ENCODE data around the gene CIZ1.
"Not testable (repeated sequence)": the region's sequence is repeated elsewhere in the genome, so short reads cannot be mapped to it uniquely, and the experiment has no call there.

Gene CIZ1

GRCh38 chr9:128191406-128192046 lies at the start of gene CIZ1:
Gene CIZ1 (minus strand): TSS chr9:128191572. CDS start chr9:128190857, 715 bp downstream.
- FAIRE-seq, result no peak

- no peak for FAIRE-seq
These were observed 42.5 kb upstream of the CIZ1 start for GRCh38 chr9:128233817-128234406.

- FAIRE-seq, result no peak
These were observed 41.4 kb upstream of the CIZ1 start for GRCh38 chr9:128232528-128233428.

- FAIRE-seq, result no peak
These were observed 40.5 kb upstream of the CIZ1 start for GRCh38 chr9:128231638-128232527.

GRCh38 chr9:128230897-128231296 lies 39.5 kb upstream of the CIZ1 start:
- not testable (repeated sequence) for FAIRE-seq

- no peak for FAIRE-seq
These were observed 35.0 kb upstream of the CIZ1 start for GRCh38 chr9:128226412-128226801.

GRCh38 chr9:128225770-128226411 lies 34.5 kb upstream of the CIZ1 start:
- no peak for FAIRE-seq

- no peak for FAIRE-seq
These were observed 33.5 kb upstream of the CIZ1 start for GRCh38 chr9:128224877-128225276.

- no peak for FAIRE-seq
These were observed 31.7 kb upstream of the CIZ1 start for GRCh38 chr9:128222880-128223670.

GRCh38 chr9:128222026-128222425 lies 30.7 kb upstream of the CIZ1 start:
- FAIRE-seq, result no peak

- FAIRE-seq, result no peak
These were observed 28.5 kb upstream of the CIZ1 start for GRCh38 chr9:128219831-128220230.

- peak; percentile 13 for FAIRE-seq
These were observed 27.4 kb upstream of the CIZ1 start for GRCh38 chr9:128218518-128219389.

- no peak for FAIRE-seq
These were observed 26.8 kb upstream of the CIZ1 start for GRCh38 chr9:128218172-128218517.

GRCh38 chr9:128216781-128217553 lies 25.6 kb upstream of the CIZ1 start:
- FAIRE-seq, result no peak

- no peak for FAIRE-seq
These were observed 24.4 kb upstream of the CIZ1 start for GRCh38 chr9:128215491-128216409.

- no peak for FAIRE-seq
These were observed 23.5 kb upstream of the CIZ1 start for GRCh38 chr9:128214571-128215490.

GRCh38 chr9:128213746-128214497 lies 22.6 kb upstream of the CIZ1 start:
- no peak for FAIRE-seq

Measured in islet of Langerhans (tissue), 1 donor.